ENCODE data around the gene INSL3. TPM values are rescaled to one million over a fixed set of nuclear protein-coding genes. Genes with fewer than 3 reads are reported as not detected.

Gene INSL3
- total and polyA plus RNA-seq, 11 donors, result 0.56 TPM; not detected in 10

DNA sequence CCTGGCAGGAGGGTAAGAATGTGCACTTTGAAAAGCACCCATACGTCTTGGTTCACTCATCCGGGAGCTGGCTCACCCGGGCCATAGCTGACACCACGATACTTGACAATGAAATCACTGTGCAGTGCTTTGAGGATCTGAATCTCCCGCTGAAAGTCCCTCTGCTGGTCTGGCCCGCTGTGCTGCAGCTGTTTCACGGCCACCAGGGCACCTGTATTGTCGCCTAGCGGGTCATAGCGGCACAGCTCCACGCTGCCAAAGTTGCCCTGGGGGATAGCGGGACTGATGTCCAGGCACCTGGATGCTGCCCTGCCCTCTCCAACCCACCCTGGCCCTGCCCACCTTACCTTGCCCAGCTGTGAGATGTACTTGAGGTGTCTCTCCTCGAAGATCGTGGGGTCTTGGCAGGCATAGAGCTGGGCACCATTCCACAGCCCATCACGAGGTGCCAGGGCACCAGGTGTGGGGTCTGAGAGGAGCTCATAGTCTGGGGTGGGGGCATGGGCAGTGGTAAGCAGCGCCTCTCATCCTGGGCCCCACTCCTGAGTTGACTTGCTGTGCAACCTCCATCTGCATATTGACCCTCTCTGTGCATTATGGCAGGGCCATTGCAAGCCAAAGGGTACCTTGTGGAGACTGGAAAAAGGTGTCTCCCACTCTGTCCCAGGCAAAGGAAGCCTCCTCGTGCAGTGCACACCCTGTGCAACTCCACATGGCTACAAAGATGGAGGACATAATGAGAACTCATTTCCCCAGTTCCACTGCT lies 11.3 kb upstream of the INSL3 start:
- H3K27ac ChIP-seq, result no peak overlapping the region
- peaks cover 0 to 82% (median 0%) of the 10 kb centered on the region in 9 donors for H3K36me3 ChIP-seq
- WGBS, 4 donors, result 86 to 88% (median 87%) methylated on average over 7 to 17 of the region's 17 CpGs
- ATAC-seq (no peak), DNase-seq (no peak)
- intact Hi-C loops (cut with DNase I), result no loop called here
- peaks cover 0 to 35% (median 8%) of the 10 kb centered on the region in 9 donors for H3K27me3 ChIP-seq
- no peak overlapping the region for H3K4me3 ChIP-seq
- TF ChIP-seq, protein P1, sequence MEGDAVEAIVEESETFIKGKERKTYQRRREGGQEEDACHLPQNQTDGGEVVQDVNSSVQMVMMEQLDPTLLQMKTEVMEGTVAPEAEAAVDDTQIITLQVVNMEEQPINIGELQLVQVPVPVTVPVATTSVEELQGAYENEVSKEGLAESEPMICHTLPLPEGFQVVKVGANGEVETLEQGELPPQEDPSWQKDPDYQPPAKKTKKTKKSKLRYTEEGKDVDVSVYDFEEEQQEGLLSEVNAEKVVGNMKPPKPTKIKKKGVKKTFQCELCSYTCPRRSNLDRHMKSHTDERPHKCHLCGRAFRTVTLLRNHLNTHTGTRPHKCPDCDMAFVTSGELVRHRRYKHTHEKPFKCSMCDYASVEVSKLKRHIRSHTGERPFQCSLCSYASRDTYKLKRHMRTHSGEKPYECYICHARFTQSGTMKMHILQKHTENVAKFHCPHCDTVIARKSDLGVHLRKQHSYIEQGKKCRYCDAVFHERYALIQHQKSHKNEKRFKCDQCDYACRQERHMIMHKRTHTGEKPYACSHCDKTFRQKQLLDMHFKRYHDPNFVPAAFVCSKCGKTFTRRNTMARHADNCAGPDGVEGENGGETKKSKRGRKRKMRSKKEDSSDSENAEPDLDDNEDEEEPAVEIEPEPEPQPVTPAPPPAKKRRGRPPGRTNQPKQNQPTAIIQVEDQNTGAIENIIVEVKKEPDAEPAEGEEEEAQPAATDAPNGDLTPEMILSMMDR (IDR thresholded peaks at IDR 0.05), result no peak
- no peak for TF ChIP-seq POLR2A (IDR thresholded peaks at IDR 0.05)
- no peaks in the 10 kb centered on the region for H3K9me3 ChIP-seq
- peaks cover 0 to 16% (median 0%) of the 10 kb centered on the region in 12 donors for H3K4me1 ChIP-seq

DNA sequence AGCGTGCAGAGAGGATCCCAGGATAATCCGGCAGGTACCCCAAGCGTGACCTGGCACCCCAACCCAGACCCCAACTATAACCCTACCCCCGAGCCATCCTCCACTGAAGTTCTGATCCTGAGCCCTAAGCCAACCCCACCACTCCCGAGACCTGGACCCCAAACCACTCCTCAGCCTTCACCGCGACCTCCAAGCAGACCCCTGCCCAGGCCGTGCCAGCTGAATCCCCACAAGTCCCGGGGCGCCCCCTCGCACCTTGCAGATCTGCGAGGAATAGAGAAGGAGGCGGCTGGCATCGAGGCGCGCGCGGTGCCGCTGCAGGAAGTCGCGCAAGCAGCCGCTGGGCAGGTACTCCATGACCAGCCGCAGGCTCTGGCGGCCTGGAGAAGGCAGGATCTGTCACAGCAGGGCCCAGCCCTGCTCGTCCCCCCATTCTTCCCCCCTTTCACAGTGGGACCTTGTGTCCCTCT lies 10.1 kb upstream of the INSL3 start:
- Histone ChIP-seq H3K9me3 (no peaks in the 10 kb centered on the region), H3K4me1 (peaks cover 0 to 16% (median 0%) of the 10 kb centered on the region in 12 donors), H3K27ac (no peak overlapping the region), H3K36me3 (peaks cover 0 to 77% (median 0%) of the 10 kb centered on the region in 9 donors), H3K4me3 (peak overlapping the region in 1 of 12 donors; percentile 19), H3K27me3 (peaks cover 0 to 35% (median 8%) of the 10 kb centered on the region in 9 donors)
- 42 to 65% (median 50%) methylated on average over 23 to 25 of the region's 25 CpGs for WGBS, 4 donors
- ATAC-seq (no peak), DNase-seq (no peak)
- intact Hi-C loops (cut with DNase I), result no loop called here
- TF ChIP-seq, protein P1 (IDR thresholded peaks at IDR 0.05), result no peak
- no peak for TF ChIP-seq POLR2A (IDR thresholded peaks at IDR 0.05)

DNA sequence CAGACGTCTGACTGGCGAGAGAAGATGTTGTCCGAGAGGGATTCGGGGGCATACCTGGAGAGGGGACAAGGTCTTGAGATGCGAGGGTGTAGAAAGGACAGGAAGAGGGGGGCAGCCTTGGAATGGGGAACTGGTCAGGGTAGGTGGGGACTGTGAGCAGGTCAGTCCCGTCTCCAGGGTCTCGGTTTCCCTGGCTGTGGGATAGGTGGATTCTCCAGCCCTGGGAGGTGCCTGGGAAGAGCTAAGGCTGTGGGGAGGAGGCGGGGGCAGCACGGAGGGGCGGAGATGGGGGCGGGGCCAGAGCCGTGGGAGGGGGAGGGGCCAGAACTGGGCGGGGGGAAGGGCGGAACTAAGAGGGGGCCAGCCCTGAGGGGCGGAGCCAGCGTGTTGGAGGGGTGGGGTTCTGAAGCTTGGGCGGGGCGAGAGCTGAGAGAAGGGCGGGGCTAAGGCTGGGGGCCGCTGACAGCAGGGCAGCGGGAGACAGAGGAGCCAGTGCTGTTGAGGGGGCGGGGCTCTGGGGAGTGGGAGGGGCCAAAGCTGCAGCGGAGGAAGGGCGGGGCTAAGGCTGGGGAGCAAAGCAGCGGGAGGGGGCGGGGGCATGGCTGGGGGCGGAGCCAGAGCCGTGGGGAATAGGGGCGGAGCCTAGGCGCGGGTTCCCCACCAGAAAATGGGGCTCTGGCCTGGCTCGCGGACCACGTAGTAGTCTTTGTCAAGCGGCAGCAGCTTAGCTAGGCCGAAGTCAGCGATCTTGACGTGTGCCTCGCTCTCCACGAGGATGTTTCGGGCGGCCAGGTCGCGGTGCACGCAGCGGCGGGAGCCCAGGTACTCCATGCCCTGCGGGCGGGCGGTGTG lies 9.5 kb upstream of the INSL3 start:
- H3K4me3 ChIP-seq, result peak overlapping the region in 7 of 12 donors; percentile 10 to 30 (median 21)
- TF ChIP-seq POLR2A (IDR thresholded peaks at IDR 0.05), result no peak
- TF ChIP-seq, protein P1 (IDR thresholded peaks at IDR 0.05), result no peak
- H3K36me3 ChIP-seq, result peaks cover 0 to 76% (median 0%) of the 10 kb centered on the region in 9 donors
- H3K9me3 ChIP-seq, result no peaks in the 10 kb centered on the region
- intact Hi-C loops (cut with DNase I), result no loop called here
- DNase-seq (peak in 3 of 5 donors; percentile 33 to 42 (median 36)), ATAC-seq (peak; percentile 43 to 82 (median 80))
- H3K4me1 ChIP-seq, result peaks cover 0 to 16% (median 0%) of the 10 kb centered on the region in 12 donors
- no peak overlapping the region for H3K27ac ChIP-seq
- H3K27me3 ChIP-seq, result peaks cover 0 to 35% (median 8%) of the 10 kb centered on the region in 9 donors
- WGBS, 4 donors, result 18 to 43% (median 23%) methylated on average over 28 to 50 of the region's 50 CpGs
